HS-27A (cell line): ENCODE data around the gene PDCD1.

ENCODE experiments used
- DNase-seq: peaks from one replicate; pipeline ENCODE4 v3.0.0-alpha.2; 2012; ENCODE audit warnings: low read depth, missing footprints

Gene PDCD1

DNA sequence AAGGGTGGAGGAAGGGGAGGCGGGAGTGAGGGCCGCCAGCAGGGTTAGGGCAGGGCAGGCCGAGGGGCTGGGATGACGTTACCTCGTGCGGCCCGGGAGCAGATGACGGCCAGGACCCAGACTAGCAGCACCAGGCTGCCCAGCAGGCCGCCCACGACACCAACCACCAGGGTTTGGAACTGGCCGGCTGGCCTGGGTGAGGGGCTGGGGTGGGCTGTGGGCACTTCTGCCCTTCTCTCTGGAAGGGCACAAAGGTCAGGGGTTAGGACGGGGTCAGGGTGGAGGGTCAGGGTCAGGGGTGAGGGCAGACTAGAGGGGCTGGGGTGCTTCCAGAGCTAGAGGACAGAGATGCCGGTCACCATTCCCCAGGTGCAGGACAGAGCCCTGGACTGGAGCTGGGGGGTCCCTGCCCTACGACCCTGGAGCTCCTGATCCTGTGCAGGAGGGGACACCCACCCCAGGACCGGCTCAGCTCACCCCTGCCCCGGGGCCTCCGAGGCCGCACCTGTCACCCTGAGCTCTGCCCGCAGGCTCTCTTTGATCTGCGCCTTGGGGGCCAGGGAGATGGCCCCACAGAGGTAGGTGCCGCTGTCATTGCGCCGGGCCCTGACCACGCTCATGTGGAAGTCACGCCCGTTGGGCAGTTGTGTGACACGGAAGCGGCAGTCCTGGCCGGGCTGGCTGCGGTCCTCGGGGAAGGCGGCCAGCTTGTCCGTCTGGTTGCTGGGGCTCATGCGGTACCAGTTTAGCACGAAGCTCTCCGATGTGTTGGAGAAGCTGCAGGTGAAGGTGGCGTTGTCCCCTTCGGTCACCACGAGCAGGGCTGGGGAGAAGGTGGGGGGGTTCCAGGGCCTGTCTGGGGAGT, 6.3 kb downstream of the PDCD1 start:
- no peak for DNase-seq

- DNase-seq = no peak
Observed at GRCh38 chr2:241851325-241852115, 7.2 kb downstream of the PDCD1 start.

GRCh38 chr2:241850544-241851324, 8.0 kb downstream of the PDCD1 start:
- DNase-seq = no peak

- DNase-seq = no peak
Observed at GRCh38 chr2:241849616-241850543, 8.8 kb downstream of the PDCD1 start.

DNA sequence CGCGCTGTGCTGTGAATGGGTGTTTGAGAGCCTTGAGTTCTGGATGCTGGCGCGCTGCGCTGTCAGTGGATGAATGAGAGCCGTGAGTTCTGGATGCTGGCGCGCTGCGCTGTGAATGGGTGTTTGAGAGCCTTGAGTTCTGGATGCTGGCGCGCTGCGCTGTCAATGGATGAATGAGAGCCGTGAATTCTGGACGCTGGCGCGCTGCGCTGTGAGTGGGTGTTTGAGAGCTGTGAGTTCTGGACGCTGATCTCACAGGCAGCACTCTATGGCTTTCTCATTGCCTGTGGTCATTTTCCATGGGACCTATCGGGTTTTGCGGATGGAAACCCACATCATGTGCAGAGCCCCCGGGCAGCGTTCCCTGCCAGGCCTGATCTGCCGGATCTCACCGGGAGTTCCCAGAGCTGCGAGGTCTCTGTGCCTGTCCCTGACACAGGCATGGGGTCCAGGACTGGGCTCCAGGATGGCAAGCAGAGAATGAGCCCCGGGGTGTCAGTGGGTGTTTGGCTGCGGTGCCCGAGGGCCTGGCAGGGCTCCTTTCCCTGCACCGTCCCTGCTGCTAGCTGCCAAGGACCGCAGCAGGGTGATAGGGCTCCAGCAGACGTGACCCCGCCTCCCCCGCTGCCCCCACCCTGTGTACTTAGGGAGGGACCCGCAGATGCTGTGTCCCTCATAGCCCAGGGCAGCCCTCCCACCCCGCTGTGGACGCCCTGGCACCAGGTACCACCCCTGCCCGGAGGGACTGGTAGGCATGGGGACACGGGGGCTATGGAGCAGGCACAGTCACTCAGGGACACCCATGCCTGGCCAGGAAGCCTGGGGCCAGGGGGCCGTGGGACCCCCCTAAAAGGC, 9.7 kb downstream of the PDCD1 start:
- DNase-seq = no peak

- no peak for DNase-seq
Observed at GRCh38 chr2:241846406-241846805, 12.3 kb downstream of the PDCD1 start.

- no peak for DNase-seq
Observed at GRCh38 chr2:241844831-241845578, 13.7 kb downstream of the PDCD1 start.

GRCh38 chr2:241844066-241844728, 14.5 kb downstream of the PDCD1 start:
- DNase-seq = no peak

DNA sequence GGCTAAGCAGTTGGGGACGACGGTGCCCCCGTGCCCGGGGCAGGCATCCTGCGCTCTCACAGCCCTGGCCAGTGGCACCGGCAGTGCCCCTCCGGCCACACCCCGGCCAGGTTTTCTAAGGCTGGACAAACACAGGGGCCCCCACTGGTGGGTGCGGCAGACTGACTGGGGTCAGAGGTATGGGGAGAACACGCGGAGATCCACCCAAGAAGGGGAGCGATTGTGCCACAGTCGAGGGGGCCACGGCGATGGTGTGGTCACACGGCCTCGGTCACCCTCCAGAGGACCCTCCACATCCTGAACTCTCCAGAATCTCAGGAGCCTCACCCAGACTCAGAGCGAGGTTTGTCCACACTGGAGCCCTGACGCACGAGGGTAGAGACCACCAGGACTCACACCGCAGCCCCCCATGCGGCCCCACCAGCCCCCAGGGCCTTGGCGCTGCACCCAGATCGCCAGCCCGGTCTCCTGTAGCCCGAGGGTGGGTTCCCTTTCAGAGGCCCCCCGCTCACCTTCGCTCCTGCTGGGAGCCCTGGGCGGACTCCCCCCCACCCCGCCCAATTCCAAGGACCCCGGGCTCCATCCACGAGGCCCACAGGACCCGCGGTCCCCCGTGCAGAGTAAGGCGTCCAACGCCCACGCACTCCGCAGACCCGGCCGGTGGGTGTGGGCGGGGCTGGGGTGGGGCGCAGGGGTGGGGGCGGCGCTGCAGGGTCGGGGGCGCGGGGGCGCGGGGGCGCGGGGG, 15.2 kb downstream of the PDCD1 start:
- DNase-seq = no peak

- DNase-seq = no peak
Observed at GRCh38 chr2:241842620-241843211, 16.0 kb downstream of the PDCD1 start.

- no peak for DNase-seq
Observed at GRCh38 chr2:241842067-241842415, 16.7 kb downstream of the PDCD1 start.

GRCh38 chr2:241841181-241842066, 17.3 kb downstream of the PDCD1 start:
- DNase-seq = no peak

DNA sequence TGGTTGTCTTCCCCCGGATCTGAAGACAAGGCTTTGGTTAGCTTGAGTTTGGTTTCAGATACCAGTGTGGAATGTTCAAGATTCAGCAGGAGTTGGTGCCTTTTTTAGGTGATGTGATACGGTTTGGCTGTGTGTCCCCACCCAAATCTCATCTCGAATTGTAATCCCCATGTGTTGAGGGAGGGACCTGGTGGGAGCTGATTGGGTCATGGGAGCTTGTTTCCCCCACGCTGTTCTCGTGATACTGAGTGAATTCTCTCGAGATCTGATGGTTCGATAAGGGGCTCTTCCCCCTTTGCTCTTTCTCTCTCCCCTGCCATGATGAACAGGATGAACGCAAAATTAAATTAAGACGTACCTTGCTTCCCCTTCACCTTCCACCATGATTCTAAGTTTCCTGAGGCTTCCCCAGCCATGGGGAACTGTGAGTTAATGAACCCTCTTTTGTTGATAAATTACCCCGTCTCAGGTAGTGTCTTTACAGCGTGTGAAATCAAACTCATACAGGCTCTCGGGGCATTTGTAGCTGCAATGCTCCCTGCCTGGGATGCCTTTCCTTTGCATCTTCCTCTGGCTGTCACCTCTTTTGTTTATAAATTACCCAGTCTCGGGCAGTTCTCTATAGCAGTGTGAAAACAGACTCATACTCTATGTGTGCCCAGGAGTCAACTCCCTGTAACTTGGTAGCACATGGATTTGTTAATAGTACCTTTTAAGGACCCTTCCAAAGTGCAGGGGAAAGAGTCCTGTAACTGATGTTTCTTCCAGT, 21.3 kb downstream of the PDCD1 start:
- DNase-seq = no peak

DNA sequence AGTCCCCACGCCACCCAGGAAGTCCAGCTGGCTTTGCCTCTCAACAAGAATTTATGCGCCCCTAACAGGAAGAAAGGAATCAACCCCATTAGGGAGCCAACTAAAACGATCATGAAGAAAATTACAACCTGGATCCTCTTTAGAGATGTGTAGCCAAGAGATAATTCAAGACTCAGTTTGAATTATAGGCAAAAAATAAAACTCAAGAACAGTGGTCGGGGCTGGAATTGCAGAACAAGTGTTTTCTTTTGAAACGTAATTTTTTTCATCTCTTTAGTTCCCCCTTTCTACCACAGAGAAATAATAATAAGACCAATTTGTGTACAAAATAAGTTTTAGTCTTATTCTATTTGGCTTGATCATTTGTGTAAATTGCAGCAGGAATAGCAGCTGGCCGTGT, 22.4 kb downstream of the PDCD1 start:
- DNase-seq = no peak

GRCh38 chr2:241835611-241836010, 23.1 kb downstream of the PDCD1 start:
- DNase-seq = no peak

DNA sequence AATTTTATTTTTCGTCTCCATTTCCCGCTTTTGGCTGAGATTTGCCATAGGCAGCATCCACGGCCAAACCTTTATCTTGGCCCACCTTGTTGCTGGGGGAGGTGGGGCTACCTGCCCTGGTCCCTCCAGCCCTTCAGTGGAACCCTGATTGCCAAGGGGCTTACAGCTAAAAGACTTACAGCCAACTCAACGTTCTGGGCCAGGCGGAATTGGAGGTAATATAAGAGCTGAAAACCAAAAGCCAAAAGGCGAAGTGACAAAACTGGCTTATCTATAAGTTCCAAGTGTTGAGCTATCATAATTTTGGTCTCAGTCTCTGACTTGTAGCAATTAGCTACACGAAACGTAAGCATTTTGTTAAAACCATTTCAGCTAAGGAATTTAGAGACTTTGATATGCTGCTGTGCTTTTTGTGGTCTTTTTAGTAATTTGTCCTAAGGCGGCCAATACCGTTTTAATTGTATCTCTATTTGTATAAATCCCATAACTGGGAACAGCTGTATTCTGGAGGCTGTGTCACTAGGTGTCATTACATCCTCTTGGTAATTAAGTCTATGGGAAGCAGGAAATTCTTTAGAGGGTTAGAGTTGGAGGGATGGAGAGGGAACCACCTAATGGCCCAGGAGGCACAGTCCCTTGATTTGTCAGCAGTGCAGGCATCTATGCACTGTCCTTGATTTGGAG, 24.0 kb downstream of the PDCD1 start:
- DNase-seq = no peak
